K562 (cell line): ENCODE results near the gene HIPK2. TPM values are rescaled to one million over a fixed set of nuclear protein-coding genes. Genes with fewer than 3 reads are reported as not detected.

Source experiments
- ZBTB40 ChIP-seq, 2 experiments: fragments of 450-650 bp in 1 of 2; sonication (generic) in 1 of 2; formaldehyde crosslinking in 1 of 2; IDR thresholded peaks; 2 replicates each; pipeline versions ENCODE4 v1.7.1 to v1.9.0; 2016 to 2022; ENCODE audit warnings: inconsistent platforms in 1 of 2, mild to moderate bottlenecking in 1 of 2, missing genetic modification reagents in 1 of 2
- polyA plus RNA-seq, 8 experiments: library from polyadenylated mRNA; depleted of rRNA in 4 of 8; stranded (reverse) in 5 of 8; unstranded in 3 of 8; fragments of >200 nt; fragmentation: Nextera tagmentation in 2 of 8; fragmentation: Illumina TruSeq in 1 of 8; extraction: Ambion mirVana in 2 of 8; extraction: Trizol in 1 of 8; gene quantifications; 2 replicates each; pipeline versions ENCODE4 v1.2.1 to v1.2.3, GENCODE V29; 2011 to 2014; ENCODE audit warnings: inconsistent platforms in 1 of 8, missing spikeins in 1 of 8
- total RNA-seq, 7 experiments: library from RNA; depleted of rRNA in 6 of 7; stranded (reverse); fragments of >200 nt in 6 of 7; fragmentation: Illumina TruSeq in 2 of 7; extraction: Trizol in 2 of 7; gene quantifications; 2 replicates each; pipeline versions ENCODE4 v1.2.1 to v1.2.3, GENCODE V29; 2011 to 2021; ENCODE audit warnings: low replicate concordance in 1 of 7

HIPK2 gene
- total and polyA plus RNA-seq, 9 of the 15 experiments (the other 6 are each of a cell fraction or from before 2014, with no cell fraction given): 0.69 to 19.8 (median 5.1) TPM

- TF ChIP-seq ZBTB40 (IDR thresholded peaks at IDR 0.05) (no peak), ZBTB40 (CRISPR knock-in tag; IDR thresholded peaks at IDR 0.05) (no peak)
These were observed 114.1 kb downstream of the HIPK2 start (continued) for GRCh38 chr7:139663608-139664177.
